NOMO-1 treated with dmso at 0.1 percent for 144 hours (cell line): ENCODE results near the gene GREB1.

ENCODE experiments used
- DNase-seq: peaks from one replicate; lab custom pipeline; 2025; ENCODE audit not compliant: unreplicated experiment; lab: John Stamatoyannopoulos, UW

The GREB1 gene

GRCh38 chr2:11679016-11679415 is 145.2 kb downstream of the GREB1 start:
- DNase-seq = no peak

DNA sequence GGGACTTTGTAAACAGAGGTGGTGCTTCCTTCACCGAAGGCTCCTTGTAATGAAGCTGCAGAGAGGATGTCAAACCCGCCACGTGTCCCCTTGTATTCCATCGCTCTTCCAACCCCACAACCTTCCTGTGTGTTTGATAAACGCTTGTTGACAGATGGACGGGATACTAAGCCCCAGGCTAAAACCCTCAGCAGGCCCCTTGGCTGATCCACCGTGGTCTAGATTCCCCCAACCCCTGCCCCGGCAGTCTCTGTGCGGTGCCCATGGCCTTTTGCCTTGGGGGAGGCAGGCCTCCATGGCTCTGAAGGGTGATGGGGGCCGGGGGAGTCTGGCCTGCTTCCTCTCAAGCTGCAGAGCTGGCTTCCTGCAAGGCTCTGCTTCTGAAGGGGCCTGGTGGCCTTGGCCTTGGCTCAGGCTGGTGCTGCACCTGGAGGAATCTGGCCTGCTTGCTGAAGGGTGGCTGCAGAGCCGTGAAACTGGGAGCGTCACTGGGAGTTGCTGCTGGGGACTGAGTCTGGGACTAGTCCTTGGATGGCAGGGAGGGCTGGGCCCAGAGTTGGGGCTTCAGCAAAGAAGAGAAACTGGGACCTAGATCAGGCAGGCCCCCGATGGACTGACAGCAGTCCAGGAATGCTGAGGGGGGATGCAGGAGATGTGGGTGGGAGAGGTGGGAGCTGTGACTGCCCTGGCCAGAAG is 145.8 kb downstream of the GREB1 start:
- DNase-seq = no peak

- no peak for DNase-seq
Observed at GRCh38 chr2:11680182-11680900, 146.5 kb downstream of the GREB1 start.

- DNase-seq = no peak
Observed at GRCh38 chr2:11680901-11681721, 147.3 kb downstream of the GREB1 start.

- DNase-seq = no peak
Observed at GRCh38 chr2:11681722-11682589, 148.1 kb downstream of the GREB1 start.

GRCh38 chr2:11682590-11682915 is 148.7 kb downstream of the GREB1 start:
- no peak for DNase-seq

DNA sequence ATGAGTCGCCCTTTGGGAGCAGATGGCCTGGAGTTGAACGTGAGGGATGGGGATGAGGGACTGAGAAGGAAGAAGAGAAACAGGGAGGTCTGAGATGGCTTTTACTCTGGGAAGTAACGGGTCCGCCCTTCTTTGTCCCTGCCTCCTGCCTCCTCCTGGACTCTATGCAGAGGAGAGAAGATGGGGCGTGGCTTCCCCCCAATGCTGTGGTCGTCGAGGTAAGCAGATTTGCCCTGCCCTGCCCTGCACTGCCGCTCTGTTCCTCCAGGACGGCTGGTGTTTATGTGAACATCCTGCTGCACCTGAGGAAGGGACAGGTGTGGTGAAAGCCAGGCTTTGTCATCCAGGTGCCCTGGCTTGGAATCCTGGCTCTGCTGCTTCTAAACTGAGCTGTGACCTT is 149.6 kb downstream of the GREB1 start:
- no peak for DNase-seq

DNA sequence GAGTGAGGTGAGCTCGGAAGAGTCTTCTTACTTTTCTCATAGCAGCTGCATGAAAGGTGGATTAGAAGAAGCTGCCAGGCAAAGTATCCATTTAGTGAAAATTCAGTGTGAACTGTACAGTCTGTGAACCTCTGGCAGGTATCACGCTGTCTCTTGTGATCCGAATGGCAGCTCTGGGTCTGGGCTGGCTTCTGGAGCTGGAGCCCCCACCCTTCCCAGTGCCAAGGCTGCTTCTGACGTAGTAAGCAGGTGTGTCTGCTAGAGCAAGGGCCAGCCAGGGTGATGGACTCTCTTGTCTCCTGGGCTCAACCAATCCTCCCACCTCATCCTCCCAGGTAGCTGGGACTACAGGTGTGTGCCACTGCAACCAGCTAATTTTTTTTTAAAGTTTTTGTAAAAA is 150.1 kb downstream of the GREB1 start:
- no peak for DNase-seq

DNA sequence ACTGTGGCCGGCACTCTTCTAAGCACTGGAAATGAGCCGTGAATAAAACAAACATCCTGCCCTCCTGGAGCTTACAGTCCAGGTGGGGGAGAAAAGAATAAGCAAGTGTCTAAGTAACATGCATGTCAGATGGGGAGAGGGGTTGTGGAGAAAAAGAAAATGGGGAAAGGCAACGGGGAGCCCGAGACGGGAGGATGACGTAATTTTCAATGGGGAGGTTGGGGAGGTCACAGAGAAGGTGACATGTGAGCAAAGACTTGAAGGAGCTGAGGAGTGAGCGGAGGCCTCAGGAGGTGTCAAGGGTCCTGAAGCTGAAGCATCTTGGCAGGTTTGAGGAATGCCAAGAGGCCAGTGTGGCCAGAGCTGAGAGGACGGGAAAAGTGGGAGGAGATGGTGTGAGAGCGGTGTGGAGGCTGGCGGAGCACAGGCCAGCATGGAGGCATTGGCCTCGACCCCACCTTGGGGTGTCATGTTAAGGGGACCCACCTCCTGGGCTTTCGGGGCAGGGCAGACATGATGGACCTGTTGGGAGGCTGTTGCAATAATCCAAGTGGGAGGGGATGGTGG is 151.1 kb downstream of the GREB1 start:
- DNase-seq = no peak

DNA sequence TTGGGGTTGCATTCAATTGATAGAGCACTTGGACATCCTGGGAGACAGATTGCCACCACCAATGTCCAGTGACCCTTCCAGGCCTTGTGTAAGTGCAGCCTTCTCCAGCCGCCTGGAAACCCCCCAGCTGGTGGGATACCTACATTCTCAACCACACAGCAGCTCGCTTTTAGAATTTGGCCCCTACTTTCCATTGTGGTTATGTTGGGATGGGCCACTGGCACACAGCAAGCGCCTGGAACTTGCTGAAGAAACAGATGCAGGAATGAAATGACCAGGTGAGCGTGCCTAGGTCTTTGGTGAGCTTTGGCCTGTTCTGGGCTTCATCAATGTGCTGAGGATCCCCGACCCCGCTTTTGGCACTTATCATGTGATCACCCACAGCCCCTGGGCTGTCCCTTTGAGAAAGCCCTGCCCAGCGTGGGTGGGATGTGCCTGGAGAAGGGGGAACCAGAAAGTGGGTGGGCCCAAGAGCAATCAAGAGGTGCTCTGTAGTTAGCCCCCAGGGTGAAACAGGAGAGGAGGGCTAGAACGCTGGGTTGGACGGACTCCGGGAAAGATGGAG is 152.1 kb downstream of the GREB1 start:
- no peak for DNase-seq

DNA sequence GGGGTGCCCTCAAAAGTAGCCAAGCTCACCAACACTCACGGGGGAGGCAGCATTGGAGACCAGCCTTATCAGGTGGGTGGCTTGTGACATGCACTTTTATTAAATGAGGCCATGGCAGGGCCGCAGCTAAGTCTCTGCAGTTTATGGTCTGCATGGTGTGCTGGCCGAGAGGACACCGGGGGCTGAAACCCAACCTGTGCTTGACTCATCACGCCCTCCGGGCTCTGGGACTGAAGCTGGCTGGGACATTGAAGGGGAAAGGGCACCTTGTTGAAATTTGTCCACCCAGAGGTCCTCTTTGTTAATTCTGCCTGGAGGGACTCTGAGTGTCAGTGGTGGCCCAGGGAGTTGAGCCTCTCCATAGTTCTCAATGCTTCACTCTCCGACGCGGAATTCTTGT is 153.9 kb downstream of the GREB1 start:
- no peak for DNase-seq

GRCh38 chr2:11688222-11689069 is 154.6 kb downstream of the GREB1 start:
- peak; percentile 84 for DNase-seq

- DNase-seq = peak; percentile 57
Observed at GRCh38 chr2:11691076-11691660, 157.3 kb downstream of the GREB1 start.
